Uterus (tissue), 4 donors: ENCODE measurements around the gene DPPA5. TPM values are rescaled to one million over a fixed set of nuclear protein-coding genes. Genes with fewer than 3 reads are reported as not detected.

ENCODE experiments used
- DNase-seq, 2 donors: peaks; one replicate each; pipeline ENCODE4 v3.0.0-alpha.2; 2019 to 2020
- H3K27ac ChIP-seq, 2 donors: fragments of 200-600 bp; sonication (generic); 1 replicate in 1 of 2; 2 replicates in 1 of 2; pipeline ENCODE4 v1.5.1; 2016 to 2018
- H3K27me3 ChIP-seq, 2 donors: fragments of 200-600 bp; sonication (generic); one replicate each; pipeline ENCODE4 v1.5.1; 2018 to 2019; ENCODE audit warnings: control low read depth in 1 of 2
- H3K36me3 ChIP-seq, 2 donors: fragments of 200-600 bp; sonication (generic); one replicate each; pipeline ENCODE4 v1.5.1; 2019; ENCODE audit warnings: control low read depth in 1 of 2
- H3K4me1 ChIP-seq, 2 donors: fragments of 200-600 bp; sonication (generic); one replicate each; pipeline ENCODE4 v1.5.1; 2018 to 2019; ENCODE audit warnings: control low read depth in 1 of 2
- H3K4me3 ChIP-seq, 2 donors: fragments of 200-600 bp; sonication (generic); 1 replicate in 1 of 2; 2 replicates in 1 of 2; pipeline ENCODE4 v1.5.1; 2018 to 2019; ENCODE audit warnings: mild to moderate bottlenecking in 1 of 2
- H3K9me3 ChIP-seq, 2 donors: fragments of 200-600 bp; sonication (generic); one replicate each; pipeline ENCODE4 v1.5.1; 2019; ENCODE audit warnings: control low read depth in 1 of 2
- CTCF ChIP-seq, 4 experiments: fragments of 200-600 bp in 2 of 4; fragments of 450-650 bp in 2 of 4; sonication (generic) in 2 of 4; IDR thresholded peaks; one replicate each; pipeline ENCODE4 v1.5.1; 2016 to 2019; ENCODE audit warnings: antibody characterized with exemption in 4 of 4, mild to moderate bottlenecking in 2 of 4, moderate library complexity in 1 of 4
- POLR2A ChIP-seq, 2 donors: fragments of 450-650 bp; IDR thresholded peaks; one replicate each; pipeline ENCODE4 v1.6.1; 2016; ENCODE audit warnings: antibody characterized with exemption in 2 of 2, mild to moderate bottlenecking in 1 of 2, moderate library complexity in 1 of 2
- intact Hi-C: fragments of 100-400 bp; cut with DNase I; formaldehyde crosslinking; loops from one replicate; pipeline ENCODE4 v1.15.1; 2023; ENCODE audit warnings: low total_unique reads
- total RNA-seq, 4 donors: library from RNA; depleted of rRNA in 3 of 4; stranded (reverse); fragments of >200 nt in 3 of 4; gene quantifications; one replicate each; pipeline versions ENCODE4 v1.1.0 to v1.2.4, GENCODE V29; 2014 to 2023
- donor health status: DM: yes; HTN: yes; CAD: no.

Gene DPPA5
- total RNA-seq, 4 donors from 2014 or later, result not detected

GRCh38 chr6:73339340-73339739, 14.7 kb downstream of the DPPA5 start:
- TF ChIP-seq CTCF (IDR thresholded peaks at IDR 0.05) (no peak), POLR2A (IDR thresholded peaks at IDR 0.05) (no peak)
- intact Hi-C loops, result no loop called here
- H3K27ac ChIP-seq, result no peak overlapping the region

GRCh38 chr6:73329201-73329600, 24.9 kb downstream of the DPPA5 start:
- Histone ChIP-seq H3K27me3 (peaks cover 0 to 5% of the 10 kb centered on the region in 2 donors), H3K9me3 (no peaks in the 10 kb centered on the region), H3K27ac (no peak overlapping the region), H3K4me3 (no peak overlapping the region), H3K36me3 (no peaks in the 10 kb centered on the region), H3K4me1 (no peaks in the 10 kb centered on the region)
- no peak for DNase-seq
- intact Hi-C loops, result no loop called here
- no peak for TF ChIP-seq POLR2A (IDR thresholded peaks at IDR 0.05)
- TF ChIP-seq CTCF (IDR thresholded peaks at IDR 0.05), result no peak

More at GRCh38 chr6:73339340-73339739, 14.7 kb downstream of the DPPA5 start:
- Histone ChIP-seq H3K9me3 (no peaks in the 10 kb centered on the region), H3K4me1 (no peaks in the 10 kb centered on the region), H3K36me3 (no peaks in the 10 kb centered on the region), H3K27me3 (no peaks in the 10 kb centered on the region), H3K4me3 (no peak overlapping the region)
- DNase-seq, result no peak

- no peak for DNase-seq
- Histone ChIP-seq H3K4me1 (no peaks in the 10 kb centered on the region), H3K9me3 (no peaks in the 10 kb centered on the region), H3K27ac (no peak overlapping the region), H3K4me3 (no peak overlapping the region), H3K27me3 (peaks cover 0 to 5% of the 10 kb centered on the region in 2 donors), H3K36me3 (no peaks in the 10 kb centered on the region)
- intact Hi-C loops, result no loop called here
- TF ChIP-seq POLR2A (IDR thresholded peaks at IDR 0.05) (no peak), CTCF (IDR thresholded peaks at IDR 0.05) (no peak)
Observed at GRCh38 chr6:73328790-73329189, 25.3 kb downstream of the DPPA5 start.

GRCh38 chr6:73325656-73326055, 28.4 kb downstream of the DPPA5 start:
- intact Hi-C loops, result no loop called here
- H3K9me3 ChIP-seq, result no peaks in the 10 kb centered on the region
- H3K36me3 ChIP-seq, result no peaks in the 10 kb centered on the region

GRCh38 chr6:73323323-73323722, 30.8 kb downstream of the DPPA5 start:
- DNase-seq, result no peak
- Histone ChIP-seq H3K27ac (no peak overlapping the region), H3K4me1 (no peaks in the 10 kb centered on the region), H3K36me3 (no peaks in the 10 kb centered on the region), H3K9me3 (peaks cover 0 to 7% of the 10 kb centered on the region in 2 donors), H3K4me3 (no peak overlapping the region), H3K27me3 (no peaks in the 10 kb centered on the region)
- intact Hi-C loops, result no loop called here
- no peak for TF ChIP-seq CTCF (IDR thresholded peaks at IDR 0.05)
- TF ChIP-seq POLR2A (IDR thresholded peaks at IDR 0.05), result no peak

More at GRCh38 chr6:73325656-73326055, 28.4 kb downstream of the DPPA5 start:
- Histone ChIP-seq H3K27me3 (peaks cover 0 to 1% of the 10 kb centered on the region in 2 donors), H3K4me3 (no peak overlapping the region), H3K27ac (no peak overlapping the region), H3K4me1 (no peaks in the 10 kb centered on the region)
- TF ChIP-seq POLR2A (IDR thresholded peaks at IDR 0.05), result no peak
- no peak for TF ChIP-seq CTCF (IDR thresholded peaks at IDR 0.05)
- DNase-seq, result no peak
